Mesothelial cell of epicardium (in vitro differentiated cells): ENCODE data around the gene RNF149. TPM values are rescaled to one million over a fixed set of nuclear protein-coding genes. Genes with fewer than 3 reads are reported as not detected.

ENCODE experiments used
- DNase-seq, 2 experiments: peaks; one replicate each; pipeline ENCODE4 v3.0.0; 2021; ENCODE audit warnings: low spot score in 2 of 2; ENCODE audit not compliant: unreplicated experiment in 2 of 2
- H3K27ac Mint-ChIP-seq: 2 replicates; pipeline ENCODE4 v1.8.0; 2021; ENCODE audit warnings: mixed read lengths
- H3K27me3 Mint-ChIP-seq: 2 replicates; pipeline ENCODE4 v1.8.0; 2021; ENCODE audit warnings: low read depth, mixed read lengths
- H3K36me3 Mint-ChIP-seq: 2 replicates; pipeline ENCODE4 v1.8.0; 2021; ENCODE audit warnings: mixed read lengths
- H3K4me1 Mint-ChIP-seq: 2 replicates; pipeline ENCODE4 v1.8.0; 2021; ENCODE audit warnings: mixed read lengths
- H3K4me3 Mint-ChIP-seq: 2 replicates; pipeline ENCODE4 v1.8.0; 2021; ENCODE audit warnings: mild to moderate bottlenecking, moderate library complexity, mixed read lengths
- H3K9me3 Mint-ChIP-seq: 2 replicates; pipeline ENCODE4 v1.8.0; 2021; ENCODE audit warnings: mixed read lengths
- total RNA-seq: library from RNA; stranded (reverse); gene quantifications from 3 replicates; pipeline ENCODE4 v1.2.1, GENCODE V29; 2021
- TF ChIP-seq, protein P1 (sequence below): fragments of 200-600 bp; sonication (generic); IDR thresholded peaks from one replicate; pipeline ENCODE4 v1.5.0; 2021; ENCODE audit warnings: antibody characterized with exemption; ENCODE audit not compliant: unreplicated experiment

The RNF149 gene, protein sequence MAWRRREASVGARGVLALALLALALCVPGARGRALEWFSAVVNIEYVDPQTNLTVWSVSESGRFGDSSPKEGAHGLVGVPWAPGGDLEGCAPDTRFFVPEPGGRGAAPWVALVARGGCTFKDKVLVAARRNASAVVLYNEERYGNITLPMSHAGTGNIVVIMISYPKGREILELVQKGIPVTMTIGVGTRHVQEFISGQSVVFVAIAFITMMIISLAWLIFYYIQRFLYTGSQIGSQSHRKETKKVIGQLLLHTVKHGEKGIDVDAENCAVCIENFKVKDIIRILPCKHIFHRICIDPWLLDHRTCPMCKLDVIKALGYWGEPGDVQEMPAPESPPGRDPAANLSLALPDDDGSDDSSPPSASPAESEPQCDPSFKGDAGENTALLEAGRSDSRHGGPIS
- 52.5 to 59.5 TPM (median 57.6 TPM) in 3 replicates for total RNA-seq

DNA sequence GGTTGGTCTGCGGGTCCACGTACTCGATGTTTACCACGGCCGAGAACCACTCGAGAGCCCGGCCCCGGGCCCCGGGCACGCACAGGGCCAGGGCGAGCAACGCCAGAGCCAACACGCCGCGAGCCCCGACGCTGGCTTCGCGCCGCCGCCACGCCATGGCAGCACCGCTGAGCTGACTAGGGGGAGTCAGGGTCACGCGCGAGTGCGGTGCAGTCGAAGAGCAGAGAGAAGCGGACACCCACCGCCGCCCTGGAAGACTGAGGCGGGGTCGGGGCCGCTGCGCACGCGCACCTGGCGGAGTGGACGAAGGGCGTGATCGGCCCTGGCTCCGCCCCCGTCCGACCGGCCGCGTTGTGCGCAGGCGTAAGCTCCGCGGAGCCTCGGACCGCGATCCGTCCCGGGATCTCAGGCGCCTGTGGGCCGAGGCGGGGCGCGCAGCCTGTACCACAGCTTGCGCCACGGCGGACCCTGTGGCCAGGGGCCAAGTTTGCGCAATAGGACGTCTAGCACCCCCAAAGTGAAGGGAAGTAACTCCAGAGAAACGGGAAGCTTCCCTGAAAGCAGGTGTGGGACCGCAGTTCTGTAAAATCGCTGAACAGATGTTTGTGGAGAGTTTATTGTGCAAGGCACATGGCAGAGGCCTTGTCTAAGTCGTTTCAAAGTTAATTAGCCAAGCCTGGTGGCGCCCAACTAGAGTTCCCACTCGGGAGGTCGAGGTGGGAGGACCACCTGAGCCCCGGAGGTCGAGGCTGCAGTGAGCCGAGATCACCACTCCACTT lies at the start of gene RNF149:
TSS of gene RNF149 (minus strand) at position 270 of the 779 bp plus-strand sequence. CDS start at position 157, 113 bp downstream.
- TF ChIP-seq, protein P1, sequence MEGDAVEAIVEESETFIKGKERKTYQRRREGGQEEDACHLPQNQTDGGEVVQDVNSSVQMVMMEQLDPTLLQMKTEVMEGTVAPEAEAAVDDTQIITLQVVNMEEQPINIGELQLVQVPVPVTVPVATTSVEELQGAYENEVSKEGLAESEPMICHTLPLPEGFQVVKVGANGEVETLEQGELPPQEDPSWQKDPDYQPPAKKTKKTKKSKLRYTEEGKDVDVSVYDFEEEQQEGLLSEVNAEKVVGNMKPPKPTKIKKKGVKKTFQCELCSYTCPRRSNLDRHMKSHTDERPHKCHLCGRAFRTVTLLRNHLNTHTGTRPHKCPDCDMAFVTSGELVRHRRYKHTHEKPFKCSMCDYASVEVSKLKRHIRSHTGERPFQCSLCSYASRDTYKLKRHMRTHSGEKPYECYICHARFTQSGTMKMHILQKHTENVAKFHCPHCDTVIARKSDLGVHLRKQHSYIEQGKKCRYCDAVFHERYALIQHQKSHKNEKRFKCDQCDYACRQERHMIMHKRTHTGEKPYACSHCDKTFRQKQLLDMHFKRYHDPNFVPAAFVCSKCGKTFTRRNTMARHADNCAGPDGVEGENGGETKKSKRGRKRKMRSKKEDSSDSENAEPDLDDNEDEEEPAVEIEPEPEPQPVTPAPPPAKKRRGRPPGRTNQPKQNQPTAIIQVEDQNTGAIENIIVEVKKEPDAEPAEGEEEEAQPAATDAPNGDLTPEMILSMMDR = no peak

DNA sequence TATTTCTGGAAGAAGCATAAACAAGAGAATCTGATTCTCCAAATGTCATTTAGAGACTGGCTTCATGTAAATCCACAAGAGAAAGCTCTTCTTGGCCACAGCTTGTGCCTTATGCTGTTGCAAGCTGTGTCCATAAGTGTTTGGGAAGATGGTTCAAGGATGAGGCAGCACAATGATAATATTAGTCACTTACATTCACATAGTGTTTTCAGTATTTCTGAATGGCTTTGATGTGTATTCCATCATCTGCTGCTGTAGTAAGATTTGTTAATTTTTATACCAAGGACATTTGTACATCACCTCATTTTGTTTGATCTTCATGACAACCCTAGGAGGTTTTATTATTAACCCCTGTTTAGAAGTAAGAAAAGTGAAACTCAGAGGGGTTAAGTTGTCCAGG lies 48.9 kb upstream of the RNF149 start:
- H3K4me1 Mint-ChIP-seq = peaks cover 27% of the 10 kb centered on the region

More for the DNA sequence above, at the start of gene RNF149:
- Mint-ChIP-seq H3K4me1 (peaks cover 34% of the 10 kb centered on the region), H3K27me3 (no peaks in the 10 kb centered on the region), H3K36me3 (no peaks in the 10 kb centered on the region), H3K27ac (peak within 1 kb of the TSS; percentile 90), H3K4me3 (peak within 1 kb of the TSS; percentile 89), H3K9me3 (no peaks in the 10 kb centered on the region)
- DNase-seq = peak; percentile 89 to 97

DNA sequence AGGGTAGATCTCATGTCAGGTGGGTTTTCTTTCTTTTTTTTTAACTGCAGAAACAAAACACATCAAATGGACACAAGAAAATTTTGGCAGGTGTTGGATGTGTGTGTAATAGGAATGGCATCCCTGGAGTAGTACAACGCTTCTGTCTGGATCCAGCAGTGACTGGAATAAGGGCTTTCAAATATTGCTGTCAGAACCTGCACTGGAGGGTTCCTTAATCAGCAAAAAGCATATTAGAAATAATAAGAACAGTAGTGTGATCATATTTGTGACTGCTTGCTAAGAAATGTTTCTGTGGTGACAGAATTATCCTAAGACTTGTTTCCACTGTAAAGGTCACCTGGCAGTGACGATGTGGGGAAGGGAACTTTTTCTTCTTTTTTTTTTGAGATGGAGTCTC lies 48.0 kb upstream of the RNF149 start:
- TF ChIP-seq, protein P1 = no peak
- Mint-ChIP-seq H3K4me1 (peaks cover 27% of the 10 kb centered on the region), H3K27ac (no peak overlapping the region), H3K36me3 (no peaks in the 10 kb centered on the region), H3K4me3 (no peak overlapping the region), H3K9me3 (no peaks in the 10 kb centered on the region), H3K27me3 (no peaks in the 10 kb centered on the region)
- DNase-seq = no peak

More for the DNA sequence above, 48.9 kb upstream of the RNF149 start:
- H3K27me3 Mint-ChIP-seq = peaks cover 2% of the 10 kb centered on the region
- no peaks in the 10 kb centered on the region for H3K9me3 Mint-ChIP-seq
- no peak overlapping the region for H3K27ac Mint-ChIP-seq
- TF ChIP-seq, protein P1 = no peak
- no peak overlapping the region for H3K4me3 Mint-ChIP-seq
- H3K36me3 Mint-ChIP-seq = no peaks in the 10 kb centered on the region
- no peak for DNase-seq

DNA sequence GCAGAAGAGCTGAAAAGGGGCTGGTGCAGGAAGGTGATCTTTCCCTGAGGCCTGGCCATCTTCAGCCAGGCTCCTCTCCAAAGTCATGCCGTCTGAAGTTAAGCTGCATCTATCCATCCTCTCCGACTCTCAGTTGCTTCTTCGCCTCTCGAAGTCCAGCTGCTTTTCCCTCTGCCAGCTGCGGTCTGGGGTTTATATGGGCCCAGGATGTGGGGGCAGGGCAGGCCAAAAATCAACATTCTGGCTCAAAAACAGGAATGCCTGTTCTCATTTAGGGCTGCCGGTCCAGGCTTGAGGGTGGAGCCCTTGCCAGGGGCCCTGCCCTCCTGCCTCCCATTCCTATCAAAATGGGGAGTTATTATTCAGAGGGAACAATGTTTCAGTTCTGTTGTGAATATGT lies 47.6 kb upstream of the RNF149 start:
- Mint-ChIP-seq H3K27me3 (no peaks in the 10 kb centered on the region), H3K9me3 (no peaks in the 10 kb centered on the region), H3K4me3 (no peak overlapping the region), H3K36me3 (no peaks in the 10 kb centered on the region), H3K27ac (no peak overlapping the region), H3K4me1 (peaks cover 27% of the 10 kb centered on the region)
- TF ChIP-seq, protein P1 = no peak
- DNase-seq = no peak

DNA sequence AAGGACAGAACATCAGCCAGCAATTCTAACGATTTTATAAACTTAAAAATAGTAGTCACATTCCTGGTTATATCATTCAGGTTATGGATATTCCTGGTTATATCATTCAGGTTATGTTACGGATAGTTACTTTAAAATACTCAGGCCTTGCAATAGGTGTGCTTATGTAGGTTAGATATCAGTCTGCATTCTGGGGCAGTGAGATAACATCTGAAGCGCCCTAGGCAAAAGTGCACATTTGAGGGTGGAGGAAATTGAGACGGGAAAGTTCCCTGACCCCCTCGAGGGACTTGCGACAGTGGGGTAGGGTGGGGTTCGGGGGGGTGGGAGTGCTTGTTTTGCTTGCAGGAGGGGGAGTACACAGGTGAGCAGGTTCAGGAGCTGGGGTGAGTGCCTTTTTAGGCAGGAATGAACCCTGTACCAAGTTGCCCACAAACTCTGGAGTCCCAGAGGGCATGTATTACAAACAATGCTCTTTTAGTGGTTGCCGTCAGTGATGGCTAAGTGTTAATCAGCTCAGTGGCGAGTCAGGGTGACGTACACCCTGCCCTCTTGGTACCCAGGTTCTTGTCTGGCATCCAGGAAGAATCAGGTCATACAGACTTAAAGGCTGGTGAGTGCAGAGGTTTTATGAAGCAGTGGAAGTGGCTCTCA lies 47.0 kb upstream of the RNF149 start:
- TF ChIP-seq, protein P1 = no peak
- no peak overlapping the region for H3K27ac Mint-ChIP-seq
- H3K27me3 Mint-ChIP-seq = no peaks in the 10 kb centered on the region
- H3K9me3 Mint-ChIP-seq = no peaks in the 10 kb centered on the region
- H3K4me3 Mint-ChIP-seq = no peak overlapping the region
- no peak for DNase-seq
- H3K4me1 Mint-ChIP-seq = peaks cover 25% of the 10 kb centered on the region
- H3K36me3 Mint-ChIP-seq = no peaks in the 10 kb centered on the region
